Measurements from ENCODE around the gene GBGT1. TPM values are rescaled to one million over a fixed set of nuclear protein-coding genes. Genes with fewer than 3 reads are reported as not detected.

GBGT1 gene
- total RNA-seq, 3 donors from 2014 or later: 14.8 to 21.3 (median 15.0) TPM

GRCh38 chr9:133184971-133185370, 21.3 kb upstream of the GBGT1 start:
- TF ChIP-seq POLR2AphosphoS5 (IDR thresholded peaks at IDR 0.05): no peak
- peak; percentile 55 to 70 (median 67) for TF ChIP-seq CTCF (IDR thresholded peaks at IDR 0.05)
- Histone ChIP-seq H3K9me3 (no peaks in the 10 kb centered on the region), H3K4me1 (no peaks in the 10 kb centered on the region), H3K27ac (no peak overlapping the region), H3K27me3 (no peaks in the 10 kb centered on the region), H3K4me3 (no peak overlapping the region), H3K36me3 (no peaks in the 10 kb centered on the region)
- intact Hi-C loops (cut with DNase I; ENCODE audit: low total_unique reads): no loop called here
- peak in 1 of 2 donors; percentile 54 for DNase-seq (ENCODE audit: low spot score in 2 of 2)

- H3K9me3 ChIP-seq: no peaks in the 10 kb centered on the region
- no peaks in the 10 kb centered on the region for H3K4me1 ChIP-seq
- TF ChIP-seq POLR2A (IDR thresholded peaks at IDR 0.05) (no peak), POLR2AphosphoS5 (IDR thresholded peaks at IDR 0.05) (no peak), CTCF (IDR thresholded peaks at IDR 0.05) (no peak)
- no peak for DNase-seq (ENCODE audit: low spot score in 2 of 2)
- no peak overlapping the region for H3K27ac ChIP-seq
- H3K27me3 ChIP-seq: no peaks in the 10 kb centered on the region
- H3K4me3 ChIP-seq: no peak overlapping the region
- intact Hi-C loops (cut with DNase I; ENCODE audit: low total_unique reads): no loop called here
- H3K36me3 ChIP-seq: no peaks in the 10 kb centered on the region
Measured at GRCh38 chr9:133182151-133182550, 18.4 kb upstream of the GBGT1 start.

GRCh38 chr9:133181561-133181960, 17.8 kb upstream of the GBGT1 start:
- Histone ChIP-seq H3K4me1 (no peaks in the 10 kb centered on the region), H3K4me3 (no peak overlapping the region), H3K36me3 (no peaks in the 10 kb centered on the region), H3K27ac (no peak overlapping the region), H3K9me3 (no peaks in the 10 kb centered on the region), H3K27me3 (no peaks in the 10 kb centered on the region)
- no peak for TF ChIP-seq POLR2AphosphoS5 (IDR thresholded peaks at IDR 0.05)
- TF ChIP-seq POLR2A (IDR thresholded peaks at IDR 0.05): no peak
- no peak for TF ChIP-seq CTCF (IDR thresholded peaks at IDR 0.05)
- DNase-seq (ENCODE audit: low spot score in 2 of 2): no peak
- intact Hi-C loops (cut with DNase I; ENCODE audit: low total_unique reads): no loop called here

- intact Hi-C loops (cut with DNase I; ENCODE audit: low total_unique reads): no loop called here
- H3K4me3 ChIP-seq: no peak overlapping the region
- DNase-seq (ENCODE audit: low spot score in 2 of 2): no peak
- H3K27ac ChIP-seq: no peak overlapping the region
- H3K36me3 ChIP-seq: no peaks in the 10 kb centered on the region
- TF ChIP-seq POLR2A (IDR thresholded peaks at IDR 0.05) (no peak), CTCF (IDR thresholded peaks at IDR 0.05) (no peak), POLR2AphosphoS5 (IDR thresholded peaks at IDR 0.05) (no peak)
- no peaks in the 10 kb centered on the region for H3K27me3 ChIP-seq
- H3K4me1 ChIP-seq: no peaks in the 10 kb centered on the region
- H3K9me3 ChIP-seq: no peaks in the 10 kb centered on the region
Measured at GRCh38 chr9:133180953-133181352, 17.2 kb upstream of the GBGT1 start.

- TF ChIP-seq POLR2AphosphoS5 (IDR thresholded peaks at IDR 0.05) (no peak), CTCF (IDR thresholded peaks at IDR 0.05) (no peak), POLR2A (IDR thresholded peaks at IDR 0.05) (no peak)
- Histone ChIP-seq H3K27me3 (peaks cover 0 to 14% of the 10 kb centered on the region in 2 donors), H3K36me3 (no peaks in the 10 kb centered on the region), H3K9me3 (no peaks in the 10 kb centered on the region), H3K27ac (no peak overlapping the region), H3K4me3 (no peak overlapping the region), H3K4me1 (no peaks in the 10 kb centered on the region)
- no peak for DNase-seq (ENCODE audit: low spot score in 2 of 2)
- intact Hi-C loops (cut with DNase I; ENCODE audit: low total_unique reads): no loop called here
Measured at GRCh38 chr9:133173056-133173455, 9.3 kb upstream of the GBGT1 start.

Data from breast epithelium (tissue), 4 donors.